GM19043 (cell line): ENCODE results near the gene USP37.

ENCODE experiments used
- ATAC-seq: cut with Tn5 transposase; IDR thresholded peaks from one replicate; pipeline ENCODE4 v1.9.1; 2021; ENCODE audit warnings: low read depth; ENCODE audit not compliant: unreplicated experiment

Gene USP37

GRCh38 chr2:218568190-218569037, at the start of gene USP37, which contains the start of gene CNOT9:
USP37 (minus strand) TSS chr2:218568351; CDS start chr2:218558653, 9,698 bp downstream.
CNOT9 (plus strand) TSS chr2:218568839; CDS start chr2:218568955, 116 bp downstream.
- ATAC-seq = peak; percentile 74

- no peak for ATAC-seq
Observed at GRCh38 chr2:218615868-218616315, 47.7 kb upstream of the USP37 start.

GRCh38 chr2:218607436-218608115, 39.4 kb upstream of the USP37 start, which contains the start of gene PLCD4:
PLCD4 (plus strand) TSS chr2:218607899; CDS start chr2:218615740, 7,841 bp downstream.
- ATAC-seq = no peak

GRCh38 chr2:218605432-218605831, 37.3 kb upstream of the USP37 start:
- ATAC-seq = no peak

- ATAC-seq = no peak
Observed at GRCh38 chr2:218585541-218585940, 17.4 kb upstream of the USP37 start.

- no peak for ATAC-seq
Observed at GRCh38 chr2:218583983-218584850, 16.1 kb upstream of the USP37 start.

GRCh38 chr2:218582076-218582475, 13.9 kb upstream of the USP37 start:
- no peak for ATAC-seq

GRCh38 chr2:218578272-218578877, 10.2 kb upstream of the USP37 start:
- no peak for ATAC-seq

- no peak for ATAC-seq
Observed at GRCh38 chr2:218577482-218578220, 9.5 kb upstream of the USP37 start.

GRCh38 chr2:218576854-218577253, 8.7 kb upstream of the USP37 start:
- no peak for ATAC-seq

- no peak for ATAC-seq
Observed at GRCh38 chr2:218570850-218571249, 2.7 kb upstream of the USP37 start.

- no peak for ATAC-seq
Observed at GRCh38 chr2:218569661-218570500, 1.7 kb upstream of the USP37 start.

- peak; percentile 12 for ATAC-seq
Observed at GRCh38 chr2:218569038-218569431, 884 bp upstream of the USP37 start.

- peak; percentile 29 for ATAC-seq
Observed at GRCh38 chr2:218567797-218568189, 358 bp downstream of the USP37 start.

- no peak for ATAC-seq
Observed at GRCh38 chr2:218566296-218566695, 1.9 kb downstream of the USP37 start.

- ATAC-seq = no peak
Observed at GRCh38 chr2:218564056-218564455, 4.1 kb downstream of the USP37 start.

- ATAC-seq = no peak
Observed at GRCh38 chr2:218558986-218559385, 9.2 kb downstream of the USP37 start.

GRCh38 chr2:218557941-218558340, 10.2 kb downstream of the USP37 start:
- no peak for ATAC-seq

GRCh38 chr2:218555527-218555926, 12.6 kb downstream of the USP37 start:
- ATAC-seq = no peak
